RWPE2 (cell line): ENCODE results near the gene GMPPA.

Experiments
- ATAC-seq: fragments of 200-7000 bp; cut with Tn5 transposase; 3 replicates; pipeline ENCODE4 v1.9.1; 2021; ENCODE audit warnings: low read depth
- DNase-seq: peaks from one replicate; pipeline ENCODE4 v3.0.0-alpha.2; 2020; ENCODE audit warnings: low spot score
- H3K27ac ChIP-seq: fragments of 450-650 bp; 2 replicates; pipeline ENCODE4 v1.5.1; 2017; ENCODE audit warnings: mild to moderate bottlenecking; ENCODE audit not compliant: poor library complexity, severe bottlenecking
- H3K27me3 ChIP-seq: fragments of 250-450 bp; sonication (Bioruptor Pico); 2 replicates; pipeline ENCODE4 v1.5.1; 2021; ENCODE audit warnings: mild to moderate bottlenecking, moderate library complexity; ENCODE audit not compliant: insufficient read depth, poor library complexity, severe bottlenecking
- H3K36me3 ChIP-seq: fragments of 250-450 bp; sonication (Bioruptor Pico); 2 replicates; pipeline ENCODE4 v1.5.1; 2020; ENCODE audit warnings: low read depth, mild to moderate bottlenecking, moderate library complexity
- H3K4me1 ChIP-seq: fragments of 250-450 bp; sonication (Bioruptor Pico); 2 replicates; pipeline ENCODE4 v1.5.1; 2021; ENCODE audit warnings: mild to moderate bottlenecking, moderate library complexity; ENCODE audit not compliant: insufficient read depth, poor library complexity, severe bottlenecking
- H3K4me3 ChIP-seq: fragments of 250-450 bp; sonication (Bioruptor Pico); 2 replicates; pipeline ENCODE4 v1.5.1; 2021; ENCODE audit warnings: mild to moderate bottlenecking, moderate library complexity; ENCODE audit not compliant: severe bottlenecking
- H3K9me3 ChIP-seq: fragments of 250-450 bp; sonication (Bioruptor Pico); 2 replicates; pipeline ENCODE4 v1.5.1; 2021; ENCODE audit warnings: mild to moderate bottlenecking, moderate library complexity; ENCODE audit not compliant: severe bottlenecking
- TF ChIP-seq, protein P1 (sequence below): fragments of 450-650 bp; IDR thresholded peaks from one replicate; pipeline ENCODE4 v1.5.1; 2017; ENCODE audit warnings: mild to moderate bottlenecking, moderate library complexity; ENCODE audit not compliant: poor library complexity, severe bottlenecking

Gene GMPPA

DNA sequence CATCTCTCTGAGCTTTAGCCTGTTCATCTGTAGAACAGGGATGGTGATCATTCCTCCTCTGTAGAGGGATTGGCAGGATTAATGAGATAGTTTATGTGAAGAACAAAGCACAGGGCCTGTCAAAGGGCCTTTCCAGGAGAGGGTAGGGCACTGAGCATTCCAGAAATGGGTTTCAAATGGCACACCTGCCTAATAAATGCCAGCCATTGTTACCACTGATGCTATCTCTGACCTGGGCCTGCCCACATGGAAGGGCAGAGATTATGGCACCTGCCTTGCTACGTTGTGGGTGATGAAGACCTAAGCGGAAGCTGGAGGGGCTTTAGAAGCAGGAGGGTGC, 31.0 kb upstream of the GMPPA start:
- DNase-seq (no peak), ATAC-seq (peak; percentile 14; the same call in 1 of the 3 replicates)
- no peak overlapping the region for H3K27ac ChIP-seq
- no peaks in the 10 kb centered on the region for H3K27me3 ChIP-seq
- no peak overlapping the region for H3K4me3 ChIP-seq
- H3K36me3 ChIP-seq = 0 out of 2 replicates have a peak, but pooled peaks cover under 1% of the 10 kb centered on the region
- no peaks in the 10 kb centered on the region for H3K9me3 ChIP-seq
- peaks cover 17% of the 10 kb centered on the region for H3K4me1 ChIP-seq
- TF ChIP-seq, protein P1, sequence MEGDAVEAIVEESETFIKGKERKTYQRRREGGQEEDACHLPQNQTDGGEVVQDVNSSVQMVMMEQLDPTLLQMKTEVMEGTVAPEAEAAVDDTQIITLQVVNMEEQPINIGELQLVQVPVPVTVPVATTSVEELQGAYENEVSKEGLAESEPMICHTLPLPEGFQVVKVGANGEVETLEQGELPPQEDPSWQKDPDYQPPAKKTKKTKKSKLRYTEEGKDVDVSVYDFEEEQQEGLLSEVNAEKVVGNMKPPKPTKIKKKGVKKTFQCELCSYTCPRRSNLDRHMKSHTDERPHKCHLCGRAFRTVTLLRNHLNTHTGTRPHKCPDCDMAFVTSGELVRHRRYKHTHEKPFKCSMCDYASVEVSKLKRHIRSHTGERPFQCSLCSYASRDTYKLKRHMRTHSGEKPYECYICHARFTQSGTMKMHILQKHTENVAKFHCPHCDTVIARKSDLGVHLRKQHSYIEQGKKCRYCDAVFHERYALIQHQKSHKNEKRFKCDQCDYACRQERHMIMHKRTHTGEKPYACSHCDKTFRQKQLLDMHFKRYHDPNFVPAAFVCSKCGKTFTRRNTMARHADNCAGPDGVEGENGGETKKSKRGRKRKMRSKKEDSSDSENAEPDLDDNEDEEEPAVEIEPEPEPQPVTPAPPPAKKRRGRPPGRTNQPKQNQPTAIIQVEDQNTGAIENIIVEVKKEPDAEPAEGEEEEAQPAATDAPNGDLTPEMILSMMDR = no peak

DNA sequence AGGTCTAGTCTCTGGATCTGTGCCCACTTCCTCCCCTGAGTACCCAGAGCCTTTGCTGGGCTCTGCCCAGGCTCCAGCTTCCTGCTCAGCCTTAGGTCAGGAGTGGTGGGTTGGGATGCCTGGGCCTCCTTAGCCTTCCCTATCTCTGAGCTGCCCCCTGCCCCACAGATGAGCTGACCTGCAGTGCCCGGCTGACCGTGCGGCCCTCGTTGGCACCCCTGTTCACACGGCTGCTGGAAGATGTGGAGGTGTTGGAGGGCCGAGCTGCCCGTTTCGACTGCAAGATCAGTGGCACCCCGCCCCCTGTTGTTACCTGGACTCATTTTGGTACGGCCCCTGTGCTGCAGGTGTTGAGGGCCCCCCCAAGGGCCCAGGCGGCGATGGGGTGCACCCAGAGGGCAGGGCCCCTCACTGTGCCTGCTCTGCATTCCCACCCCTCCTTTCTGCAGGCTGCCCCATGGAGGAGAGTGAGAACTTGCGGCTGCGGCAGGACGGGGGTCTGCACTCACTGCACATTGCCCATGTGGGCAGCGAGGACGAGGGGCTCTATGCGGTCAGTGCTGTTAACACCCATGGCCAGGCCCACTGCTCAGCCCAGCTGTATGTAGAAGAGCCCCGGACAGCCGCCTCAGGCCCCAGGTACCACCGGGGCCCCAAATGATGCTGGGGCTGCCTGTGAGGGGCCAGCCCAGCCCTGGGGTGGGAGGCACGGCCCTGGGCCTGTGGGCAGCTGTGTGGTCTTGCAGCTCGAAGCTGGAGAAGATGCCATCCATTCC, 30.1 kb upstream of the GMPPA start:
- DNase-seq = no peak
- Histone ChIP-seq H3K4me1 (peaks cover 17% of the 10 kb centered on the region), H3K27ac (no peak overlapping the region), H3K27me3 (no peaks in the 10 kb centered on the region), H3K4me3 (no peak overlapping the region), H3K36me3 (no peaks in the 10 kb centered on the region), H3K9me3 (no peaks in the 10 kb centered on the region)
- TF ChIP-seq, protein P1 = no peak
- no peak for ATAC-seq

DNA sequence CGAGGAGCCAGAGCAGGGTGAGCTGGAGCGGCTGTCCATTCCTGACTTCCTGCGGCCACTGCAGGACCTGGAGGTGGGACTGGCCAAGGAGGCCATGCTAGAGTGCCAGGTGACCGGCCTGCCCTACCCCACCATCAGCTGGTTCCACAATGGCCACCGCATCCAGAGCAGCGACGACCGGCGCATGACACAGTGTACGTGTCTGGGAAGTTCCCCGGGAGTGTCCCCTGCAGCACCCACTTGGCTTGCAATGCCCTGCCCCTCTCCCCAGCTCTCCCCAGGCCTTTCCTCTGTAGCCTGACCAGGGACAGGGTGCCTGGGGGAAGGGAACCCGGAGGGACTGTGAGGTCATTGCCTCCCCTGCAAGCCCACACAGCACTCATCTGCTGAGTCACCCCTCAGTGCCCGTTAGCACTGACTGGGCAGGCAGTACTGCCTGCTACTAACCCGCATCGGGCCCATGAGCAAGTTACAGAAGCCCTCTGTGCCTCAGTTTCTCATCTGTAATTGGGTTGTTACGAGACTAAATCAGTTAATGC, 29.4 kb upstream of the GMPPA start:
- TF ChIP-seq, protein P1 = no peak
- no peaks in the 10 kb centered on the region for H3K36me3 ChIP-seq
- no peaks in the 10 kb centered on the region for H3K9me3 ChIP-seq
- no peak overlapping the region for H3K27ac ChIP-seq
- DNase-seq (no peak), ATAC-seq (peak; percentile 77)
- no peak overlapping the region for H3K4me3 ChIP-seq
- H3K27me3 ChIP-seq = no peaks in the 10 kb centered on the region
- H3K4me1 ChIP-seq = peaks cover 17% of the 10 kb centered on the region

DNA sequence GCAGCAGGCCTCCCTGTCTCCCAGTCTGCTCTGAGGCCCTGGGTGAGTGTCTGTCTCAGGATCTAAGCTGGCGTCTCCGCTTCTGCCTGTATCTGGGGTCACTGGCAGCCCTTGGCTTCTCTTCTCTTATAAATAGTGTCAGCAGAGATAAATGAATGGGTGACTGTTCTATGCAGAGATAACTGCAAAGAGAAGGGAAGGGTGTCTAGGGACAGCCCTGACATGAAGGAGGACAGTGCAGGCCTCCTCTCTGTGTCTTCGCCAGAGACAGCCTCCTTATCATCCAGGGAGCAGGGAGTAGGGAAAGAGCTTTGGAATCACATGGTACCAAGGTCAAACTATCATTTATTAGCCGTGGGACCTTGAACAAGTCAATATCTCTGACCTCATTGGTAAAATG, 28.3 kb upstream of the GMPPA start:
- no peak overlapping the region for H3K27ac ChIP-seq
- ATAC-seq = no peak
- H3K4me3 ChIP-seq = no peak overlapping the region
- TF ChIP-seq, protein P1 = no peak
- H3K36me3 ChIP-seq = no peaks in the 10 kb centered on the region
- DNase-seq = no peak
- H3K4me1 ChIP-seq = peaks cover 17% of the 10 kb centered on the region
- no peaks in the 10 kb centered on the region for H3K9me3 ChIP-seq
- no peaks in the 10 kb centered on the region for H3K27me3 ChIP-seq
